ENCODE results near the gene ACTR1A. TPM values are rescaled to one million over a fixed set of nuclear protein-coding genes. Genes with fewer than 3 reads are reported as not detected.
"Not testable (repeated sequence)": the region's sequence is repeated elsewhere in the genome, so short reads cannot be mapped to it uniquely, and the experiment has no call there.

Gene ACTR1A
- total and polyA plus RNA-seq, 10 donors: 25.5 to 90.8 (median 66.8) TPM

GRCh38 chr10:102455893-102456471 is 46.5 kb downstream of the ACTR1A start:
- 64 to 89% (median 84%) methylated on average over 7 of the region's 7 CpGs for WGBS, 5 donors
- no peak for DNase-seq
- intact Hi-C loops (cut with DNase I; ENCODE audit: low total_unique reads): no loop called here

DNA sequence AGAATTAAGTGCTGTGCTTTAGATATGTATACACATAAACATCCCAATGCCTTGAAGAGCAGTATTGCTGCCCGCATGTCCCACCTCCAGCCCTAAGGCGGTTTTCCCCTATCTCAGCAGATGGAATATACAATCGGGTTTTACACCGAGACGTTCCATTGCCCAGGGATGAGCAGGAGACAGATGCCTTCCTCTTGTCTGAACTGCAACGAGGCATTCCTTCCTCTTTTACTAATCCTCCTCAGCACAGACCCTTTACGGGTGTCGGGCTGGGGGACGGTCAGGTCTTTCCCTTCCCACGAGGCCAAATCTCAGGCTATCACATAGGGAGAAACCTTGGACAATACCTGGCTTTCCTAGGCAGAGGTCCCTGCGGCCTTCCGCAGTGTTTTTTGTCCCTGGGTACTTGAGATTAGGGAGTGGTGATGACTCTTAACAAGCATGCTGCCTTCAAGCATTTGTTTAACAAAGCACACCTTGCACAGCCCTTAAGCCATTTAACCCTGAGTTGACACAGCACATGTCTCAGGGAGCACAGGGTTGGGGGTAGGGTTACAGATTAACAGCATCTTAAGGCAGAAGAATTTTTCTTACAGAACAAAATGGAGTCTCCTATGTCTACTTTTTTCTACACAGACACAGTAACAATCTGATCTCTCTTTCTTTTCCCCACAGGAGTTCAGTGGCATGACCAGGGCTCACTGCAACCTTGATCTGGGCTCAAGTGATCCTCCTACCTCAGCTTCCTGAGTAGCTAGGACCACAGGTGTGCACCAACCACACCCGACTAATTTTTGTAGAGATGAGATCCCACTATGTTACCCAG is 47.6 kb downstream of the ACTR1A start:
- peaks cover 8 to 66% (median 29%) of the 10 kb centered on the region in 6 donors for H3K4me1 ChIP-seq
- H3K9me3 ChIP-seq; intact Hi-C loops (cut with DNase I; ENCODE audit: low total_unique reads); H3K4me3 ChIP-seq; DNase-seq; H3K27me3 ChIP-seq (replicated peaks in 1 of 7): not testable (repeated sequence)
- H3K27ac ChIP-seq: peak overlapping the region in 4 of 8 donors; percentile 7 to 93 (median 64)
- H3K36me3 ChIP-seq: peaks cover 0 to 37% (median 8%) of the 10 kb centered on the region in 6 donors
- WGBS, 5 donors: 55 to 82% (median 71%) methylated on average over 13 of the region's 13 CpGs

More at GRCh38 chr10:102455893-102456471, 46.5 kb downstream of the ACTR1A start:
- peak overlapping the region in 3 of 8 donors; percentile 37 to 93 (median 57) for H3K27ac ChIP-seq
- no peaks in the 10 kb centered on the region for H3K9me3 ChIP-seq
- no peak overlapping the region for H3K4me3 ChIP-seq
- peak in 1 of 3 donors; percentile 21 for TF ChIP-seq POLR2AphosphoS5 (IDR thresholded peaks at IDR 0.05)
- no peak for TF ChIP-seq POLR2A (IDR thresholded peaks at IDR 0.05)
- H3K4me1 ChIP-seq: peaks cover 8 to 68% (median 34%) of the 10 kb centered on the region in 6 donors
- no peaks in the 10 kb centered on the region for H3K27me3 ChIP-seq (replicated peaks in 1 of 7)
- H3K36me3 ChIP-seq: peaks cover 0 to 37% (median 8%) of the 10 kb centered on the region in 6 donors

DNA sequence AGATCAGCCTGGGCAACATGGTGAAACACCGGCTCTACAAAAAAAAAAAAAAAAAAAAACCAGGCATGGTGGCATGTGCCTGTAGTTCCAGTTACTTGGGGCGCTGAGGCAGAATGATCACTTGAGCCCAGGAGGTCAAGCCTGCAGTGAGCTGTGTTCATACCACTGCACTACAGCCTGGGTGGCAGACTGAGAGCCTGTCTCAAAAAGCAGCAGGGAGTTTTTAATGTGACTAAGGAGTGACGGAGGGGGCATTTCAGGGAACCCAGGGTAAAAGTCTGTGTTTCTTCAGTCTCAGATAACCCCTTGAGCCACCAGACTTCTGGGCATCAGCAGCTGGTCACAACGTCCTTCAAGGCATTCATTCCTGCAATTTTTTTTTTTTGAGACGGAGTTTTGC is 49.0 kb downstream of the ACTR1A start:
- TF ChIP-seq POLR2A (IDR thresholded peaks at IDR 0.05) (no peak), CTCF (IDR thresholded peaks at IDR 0.05 in 8 of 11, conservative IDR thresholded peaks at IDR 0.05 in 3 of 11) (no peak), POLR2AphosphoS5 (IDR thresholded peaks at IDR 0.05) (no peak)
- Histone ChIP-seq H3K27me3 (replicated peaks in 1 of 7) (no peaks in the 10 kb centered on the region), H3K27ac (peak overlapping the region in 6 of 8 donors; percentile 8 to 93 (median 79)), H3K4me1 (peaks cover 8 to 76% (median 35%) of the 10 kb centered on the region in 6 donors), H3K4me3 (no peak overlapping the region), H3K9me3 (no peaks in the 10 kb centered on the region), H3K36me3 (peaks cover 0 to 37% (median 8%) of the 10 kb centered on the region in 6 donors)
- intact Hi-C loops (cut with DNase I; ENCODE audit: low total_unique reads): no loop called here
- 65 to 88% (median 85%) methylated on average over 5 of the region's 5 CpGs for WGBS, 5 donors
- no peak for DNase-seq

GRCh38 chr10:102452672-102453340 is 49.7 kb downstream of the ACTR1A start:
- Histone ChIP-seq H3K36me3 (peaks cover 0 to 37% (median 8%) of the 10 kb centered on the region in 6 donors), H3K4me3 (no peak overlapping the region), H3K4me1 (peaks cover 8 to 76% (median 35%) of the 10 kb centered on the region in 6 donors), H3K27ac (peak overlapping the region in 6 of 8 donors; percentile 34 to 93 (median 79)), H3K9me3 (no peaks in the 10 kb centered on the region), H3K27me3 (replicated peaks in 1 of 7) (no peaks in the 10 kb centered on the region)
- 37 to 73% (median 54%) methylated on average over 3 of the region's 3 CpGs for WGBS, 5 donors
- no peak for DNase-seq
- intact Hi-C loops (cut with DNase I; ENCODE audit: low total_unique reads): no loop called here
- TF ChIP-seq POLR2AphosphoS5 (IDR thresholded peaks at IDR 0.05) (peak in 1 of 3 donors; percentile 67), POLR2A (IDR thresholded peaks at IDR 0.05) (no peak)

DNA sequence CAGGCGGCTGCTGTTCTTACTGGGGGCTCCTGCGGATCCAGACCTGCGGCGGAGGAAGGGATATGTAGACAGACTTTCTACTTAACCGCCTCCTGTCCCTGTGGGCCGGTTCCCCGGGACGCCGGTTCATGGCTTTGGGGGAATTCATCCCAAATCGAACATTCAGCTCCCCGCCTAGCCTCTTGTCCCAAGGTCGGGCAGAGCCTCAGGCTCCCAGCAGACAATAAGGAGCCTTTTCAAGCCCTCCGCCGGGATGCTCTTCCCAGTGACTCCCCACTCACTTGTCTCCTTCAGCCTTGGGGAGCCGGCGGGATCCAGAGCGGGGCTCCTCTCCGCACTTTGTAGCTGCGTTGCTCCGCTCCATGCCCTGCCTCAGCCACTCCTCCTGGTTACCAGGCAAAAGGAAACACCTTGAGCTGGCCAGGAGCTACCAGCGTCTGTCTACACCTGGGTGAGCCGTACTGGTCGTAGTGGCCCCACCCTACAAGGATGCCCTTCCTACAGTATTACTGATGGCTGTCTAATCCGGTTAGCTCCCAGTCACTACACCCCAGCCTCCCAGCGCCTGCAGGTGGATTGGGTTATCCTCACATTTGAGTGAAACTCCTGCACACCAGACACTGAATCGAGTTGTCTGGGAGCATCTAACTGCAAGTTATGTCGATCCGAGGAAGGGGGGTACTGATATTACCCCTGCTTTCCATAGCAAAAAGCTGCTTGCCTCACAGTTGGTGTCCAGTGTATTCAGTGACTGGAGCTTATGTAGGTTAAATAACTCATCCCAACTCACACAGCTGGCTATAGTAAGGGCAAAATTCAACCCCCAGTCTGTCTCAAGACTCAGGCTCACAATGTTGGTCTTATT is 51.2 kb downstream of the ACTR1A start, which contains the start of gene C10orf95:
TSS of gene C10orf95 (minus strand) at position 439 of the 865 bp plus-strand sequence. CDS start 450 bp downstream, outside the sequence.
- peaks cover 0 to 37% (median 8%) of the 10 kb centered on the region in 6 donors for H3K36me3 ChIP-seq
- TF ChIP-seq POLR2A (IDR thresholded peaks at IDR 0.05): no peak
- TF ChIP-seq CTCF (IDR thresholded peaks at IDR 0.05 in 8 of 11, conservative IDR thresholded peaks at IDR 0.05 in 3 of 11): no peak
- TF ChIP-seq POLR2AphosphoS5 (IDR thresholded peaks at IDR 0.05): no peak
- H3K9me3 ChIP-seq: no peaks in the 10 kb centered on the region
- peak; percentile 81 for DNase-seq
- 25 to 36% (median 27%) methylated on average over 20 to 28 of the region's 28 CpGs for WGBS, 5 donors
- no peaks in the 10 kb centered on the region for H3K27me3 ChIP-seq (replicated peaks in 1 of 7)
- H3K27ac ChIP-seq: peak within 1 kb of the TSS; percentile 67 to 95 (median 88)
- H3K4me1 ChIP-seq: peaks cover 8 to 68% (median 35%) of the 10 kb centered on the region in 6 donors
- intact Hi-C loops (cut with DNase I; ENCODE audit: low total_unique reads): no loop called here
- H3K4me3 ChIP-seq: peak within 1 kb of the TSS; percentile 63 to 98 (median 81)

All from spleen (tissue), 11 donors.